Prostate gland (tissue), 2 donors: ENCODE results near the gene RACK1.

ENCODE experiments used
- POLR2AphosphoS5 ChIP-seq: sonication (generic); formaldehyde crosslinking; IDR thresholded peaks from one replicate; pipeline ENCODE4 v1.6.1; 2017; ENCODE audit warnings: antibody characterized with exemption
- TF ChIP-seq, protein P1 (sequence below), 4 experiments: fragments of 200-600 bp in 2 of 4; fragments of 450-650 bp in 2 of 4; sonication (generic) in 2 of 4; IDR thresholded peaks; 1 replicate in 3 of 4; 2 replicates in 1 of 4; pipeline ENCODE4 v1.5.1; 2016 to 2019; ENCODE audit warnings: antibody characterized with exemption in 4 of 4, mild to moderate bottlenecking in 2 of 4, moderate library complexity in 2 of 4

DNA sequence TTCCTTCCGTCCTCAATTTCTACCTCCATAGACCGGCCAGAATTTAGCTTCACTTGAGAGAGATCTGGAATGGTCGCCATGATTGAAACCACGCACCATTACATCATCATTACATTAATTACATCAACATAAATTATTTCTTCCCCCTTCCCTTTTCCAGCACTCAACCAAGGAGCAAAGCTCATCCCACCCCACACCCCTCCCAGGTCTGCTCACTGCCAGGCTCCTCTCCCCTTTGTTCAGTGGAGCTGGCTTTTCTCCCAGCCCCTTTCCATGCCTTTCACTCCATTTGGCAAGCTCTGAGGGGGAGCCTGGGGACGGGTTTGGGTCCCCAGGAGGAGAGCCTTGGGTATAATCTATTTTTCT, 8.4 kb downstream of the RACK1 start:
- TF ChIP-seq POLR2AphosphoS5: no peak
- TF ChIP-seq, protein P1, sequence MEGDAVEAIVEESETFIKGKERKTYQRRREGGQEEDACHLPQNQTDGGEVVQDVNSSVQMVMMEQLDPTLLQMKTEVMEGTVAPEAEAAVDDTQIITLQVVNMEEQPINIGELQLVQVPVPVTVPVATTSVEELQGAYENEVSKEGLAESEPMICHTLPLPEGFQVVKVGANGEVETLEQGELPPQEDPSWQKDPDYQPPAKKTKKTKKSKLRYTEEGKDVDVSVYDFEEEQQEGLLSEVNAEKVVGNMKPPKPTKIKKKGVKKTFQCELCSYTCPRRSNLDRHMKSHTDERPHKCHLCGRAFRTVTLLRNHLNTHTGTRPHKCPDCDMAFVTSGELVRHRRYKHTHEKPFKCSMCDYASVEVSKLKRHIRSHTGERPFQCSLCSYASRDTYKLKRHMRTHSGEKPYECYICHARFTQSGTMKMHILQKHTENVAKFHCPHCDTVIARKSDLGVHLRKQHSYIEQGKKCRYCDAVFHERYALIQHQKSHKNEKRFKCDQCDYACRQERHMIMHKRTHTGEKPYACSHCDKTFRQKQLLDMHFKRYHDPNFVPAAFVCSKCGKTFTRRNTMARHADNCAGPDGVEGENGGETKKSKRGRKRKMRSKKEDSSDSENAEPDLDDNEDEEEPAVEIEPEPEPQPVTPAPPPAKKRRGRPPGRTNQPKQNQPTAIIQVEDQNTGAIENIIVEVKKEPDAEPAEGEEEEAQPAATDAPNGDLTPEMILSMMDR (IDR thresholded peaks at IDR 0.05): no peak
